SW 1271 (cell line): Measurements from ENCODE around the gene IFNA13.

Experiments
- DNase-seq, 2 experiments: peaks; one replicate each; lab custom pipeline; 2025; lab: John Stamatoyannopoulos, UW

The IFNA13 gene

GRCh38 chr9:21357479-21358460 is 10.1 kb downstream of the IFNA13 start:
- DNase-seq, result no peak

GRCh38 chr9:21350787-21351186 is 17.1 kb downstream of the IFNA13 start, which contains the start of gene IFNA6:
TSS of gene IFNA6 (minus strand) at chr9:21350887. CDS start at chr9:21350887, 0 bp downstream.
- DNase-seq, result no peak

GRCh38 chr9:21348430-21348970 is 19.4 kb downstream of the IFNA13 start:
- DNase-seq, result no peak

GRCh38 chr9:21340735-21341134 is 27.1 kb downstream of the IFNA13 start:
- no peak for DNase-seq

GRCh38 chr9:21336457-21336856 is 31.4 kb downstream of the IFNA13 start:
- peak in 1 of 2 experiments; percentile 0 for DNase-seq

- DNase-seq, result peak; percentile 19 to 50
These were observed 32.9 kb downstream of the IFNA13 start, which contains the start of gene KLHL9 for GRCh38 chr9:21334701-21335632. TSS of gene KLHL9 (minus strand) at chr9:21335404. CDS start at chr9:21334859, 545 bp downstream.

- DNase-seq, result no peak
These were observed 34.6 kb downstream of the IFNA13 start for GRCh38 chr9:21333226-21333625.

GRCh38 chr9:21331676-21332402 is 36.0 kb downstream of the IFNA13 start:
- no peak for DNase-seq

- peak in 1 of 2 experiments; percentile 28 for DNase-seq
These were observed 41.2 kb downstream of the IFNA13 start for GRCh38 chr9:21326526-21327139.

- no peak for DNase-seq
These were observed 43.8 kb downstream of the IFNA13 start for GRCh38 chr9:21324047-21324446.

- DNase-seq, result no peak
These were observed 44.9 kb downstream of the IFNA13 start for GRCh38 chr9:21322911-21323461.

- DNase-seq, result no peak
These were observed 47.4 kb downstream of the IFNA13 start for GRCh38 chr9:21320465-21320864.

GRCh38 chr9:21317956-21318923 is 49.6 kb downstream of the IFNA13 start:
- peak in 1 of 2 experiments; percentile 19 for DNase-seq
